HG03469 (cell line): Measurements from ENCODE around the gene ZNF667.

Experiments used
- ATAC-seq: cut with Tn5 transposase; IDR thresholded peaks from one replicate; pipeline ENCODE4 v1.9.1; 2021; ENCODE audit warnings: mild to moderate bottlenecking, moderate library complexity, moderate number of reproducible peaks; ENCODE audit not compliant: unreplicated experiment

Gene ZNF667

DNA sequence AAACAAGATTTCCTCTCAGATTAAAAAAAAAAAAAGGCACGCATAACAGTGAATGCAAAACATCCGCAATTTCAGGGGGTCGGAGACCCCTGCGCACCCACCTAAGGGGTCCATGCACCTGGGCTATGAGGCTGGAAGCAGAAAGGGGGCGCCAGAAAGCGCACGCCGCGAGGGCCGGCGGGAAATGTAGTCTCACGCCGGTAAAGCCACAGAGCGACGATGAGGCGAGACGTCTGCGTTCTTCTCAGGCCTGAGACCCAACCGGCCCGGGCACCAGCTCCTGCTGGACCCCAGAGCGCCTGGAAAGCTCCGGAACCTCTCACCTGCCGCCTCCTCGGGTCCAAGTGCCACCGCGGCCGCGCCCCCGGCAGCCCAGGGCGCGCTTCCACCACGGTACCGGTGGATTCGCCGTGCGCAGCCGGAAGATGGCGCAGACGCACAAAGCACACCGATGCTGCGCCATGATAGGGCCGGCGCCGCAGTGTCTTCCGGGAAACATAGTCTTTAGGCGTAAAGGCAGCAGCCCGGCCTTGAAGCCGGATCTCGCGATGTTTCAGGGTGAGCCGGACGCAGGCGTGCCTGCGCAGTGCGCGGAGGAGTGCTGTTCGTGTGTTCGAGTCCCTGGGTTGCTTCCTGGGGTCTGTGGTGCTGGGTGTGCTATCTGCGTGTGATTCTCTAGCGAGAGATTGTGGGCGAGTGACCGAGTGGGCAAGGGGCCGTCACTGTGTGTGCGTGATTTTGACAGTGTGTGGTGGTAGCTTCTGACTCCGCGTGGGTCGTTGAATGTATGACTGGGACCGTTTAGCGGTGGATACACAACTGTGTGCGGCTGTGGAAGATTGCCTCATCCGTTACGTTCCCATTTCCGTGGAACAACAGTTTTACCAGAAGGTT is 83.8 kb downstream of the ZNF667 start, which contains the start of gene ZNF582:
Gene ZNF582 (minus strand): TSS at position 416 of the 894 bp plus-strand sequence. CDS start 1,782 bp downstream, outside the sequence.
- peak; percentile 65 for ATAC-seq
